ENCODE data around the gene UHRF2. TPM values are rescaled to one million over a fixed set of nuclear protein-coding genes. Genes with fewer than 3 reads are reported as not detected.

UHRF2 gene
- total RNA-seq, 1 experiment from 2014 or later, result 45.2 TPM

- Histone ChIP-seq H3K4ac (ENCODE audit: low read depth, low read length) (no peak overlapping the region), H2AK5ac (ENCODE audit: insufficient read length, low read length) (no peak overlapping the region), H3K23me2 (ENCODE audit: insufficient read length, low read depth, low read length, poor library complexity, severe bottlenecking) (no peaks in the 10 kb centered on the region), H3K27ac (ENCODE audit: insufficient read length, low read depth, low read length) (no peak overlapping the region), H3K18ac (ENCODE audit: insufficient read length, low read depth, low read length) (no peak overlapping the region), H2BK5ac (ENCODE audit: insufficient read length, low read length) (no peak overlapping the region), H3K79me1 (ENCODE audit: insufficient read depth, low read depth, low read length, poor library complexity, severe bottlenecking) (peaks cover 15% of the 10 kb centered on the region), H3K14ac (ENCODE audit: insufficient read depth, low read length) (no peak overlapping the region), H2AFZ (ENCODE audit: low read length) (no peak overlapping the region), H3K56ac (ENCODE audit: insufficient read length, low read depth, low read length) (no peak overlapping the region), H4K8ac (replicated peaks; ENCODE audit: insufficient read length, low read depth, low read length) (no peak overlapping the region), H3K27me3 (ENCODE audit: insufficient read depth, low read length) (no peaks in the 10 kb centered on the region), H4K20me1 (ENCODE audit: control insufficient read depth, insufficient read depth, insufficient read length) (no peaks in the 10 kb centered on the region), H3K9me3 (ENCODE audit: control insufficient read depth, low read depth, low read length) (no peaks in the 10 kb centered on the region), H3K9ac (ENCODE audit: extremely low read depth, insufficient read length, low read length) (no peak overlapping the region), H4K5ac (ENCODE audit: insufficient read length, low read depth, low read length) (no peak overlapping the region), H2BK12ac (ENCODE audit: insufficient read length, low read depth, low read length) (no peak overlapping the region), H2BK20ac (ENCODE audit: low read depth, low read length, poor library complexity, severe bottlenecking) (no peak overlapping the region), H3K23ac (ENCODE audit: insufficient read length, low read depth, low read length) (no peak overlapping the region), H2BK15ac (ENCODE audit: low read depth, low read length) (no peak overlapping the region), H3K79me2 (ENCODE audit: insufficient read depth, low read length) (peaks cover 6% of the 10 kb centered on the region; the same call in 1 of the 2 replicates), H2BK120ac (ENCODE audit: low read depth, low read length, poor library complexity, severe bottlenecking) (no peak overlapping the region), H3K4me2 (ENCODE audit: insufficient read depth, insufficient read length, low read length) (no peak overlapping the region), H3T11ph (ENCODE audit: low read length) (no peak overlapping the region), H4K91ac (ENCODE audit: insufficient read length, low read depth, low read length) (no peak overlapping the region), H3K4me1 (ENCODE audit: insufficient read depth, low read length) (no peaks in the 10 kb centered on the region)
- Mint-ChIP-seq H3K9me3 (no peaks in the 10 kb centered on the region), H3K36me3 (ENCODE audit: insufficient read depth in 1 of 3, low read depth in 3 of 3) (peaks cover 3 to 15% (median 11%) of the 10 kb centered on the region in 3 experiments; a peak in 5 of 7 replicates), H3K4me1 (peaks cover 11 to 20% of the 10 kb centered on the region in 2 experiments), H3K27ac (no peak overlapping the region), H3K27me3 (ENCODE audit: low read depth) (no peaks in the 10 kb centered on the region), H3K4me3 (no peak overlapping the region)
- DNase-seq, result no peak
- TF ChIP-seq CTCF (conservative IDR thresholded peaks at IDR 0.05), result no peak
- no CpG with 5 or more reads among the region's 1 CpG for WGBS (ENCODE audit: extremely low coverage, insufficient read length, low lambda C conversion rate)
Measured at GRCh38 chr9:6443661-6444060, 30.7 kb downstream of the UHRF2 start.
